Activated CD8-positive, alpha-beta memory T cell treated with anti-CD3 and anti-CD28 coated beads, Interleukin-2, amount 50 U/mL, for 1 hour (primary cell): Measurements from ENCODE around the gene NCBP3.
"Not testable (repeated sequence)": the region's sequence is repeated elsewhere in the genome, so short reads cannot be mapped to it uniquely, and the experiment has no call there.

Experiments
- DNase-seq: peaks from one replicate; pipeline ENCODE4 v3.0.0-alpha.2; 2020; ENCODE audit errors: extremely low read depth

The NCBP3 gene

DNA sequence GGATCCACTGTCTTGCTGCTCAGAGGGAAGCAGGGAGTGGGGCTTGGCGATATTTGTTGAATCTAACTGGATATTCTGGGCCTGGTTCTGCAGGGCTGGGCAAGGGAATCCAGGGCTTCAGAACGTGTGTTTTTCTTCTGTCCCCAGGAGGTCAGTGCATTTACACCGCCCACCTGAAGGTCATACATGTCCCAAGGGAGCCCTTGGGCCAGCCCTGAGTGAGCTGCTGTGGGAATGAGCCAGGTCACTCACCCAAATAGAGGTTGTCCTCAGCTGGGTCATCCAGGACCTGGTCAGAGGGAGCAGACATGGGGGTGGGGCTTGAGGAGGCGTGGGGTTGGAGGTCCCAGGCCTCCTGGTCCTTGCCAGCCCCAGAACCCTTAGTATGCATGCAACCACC is 36.2 kb upstream of the NCBP3 start:
- DNase-seq = no peak

DNA sequence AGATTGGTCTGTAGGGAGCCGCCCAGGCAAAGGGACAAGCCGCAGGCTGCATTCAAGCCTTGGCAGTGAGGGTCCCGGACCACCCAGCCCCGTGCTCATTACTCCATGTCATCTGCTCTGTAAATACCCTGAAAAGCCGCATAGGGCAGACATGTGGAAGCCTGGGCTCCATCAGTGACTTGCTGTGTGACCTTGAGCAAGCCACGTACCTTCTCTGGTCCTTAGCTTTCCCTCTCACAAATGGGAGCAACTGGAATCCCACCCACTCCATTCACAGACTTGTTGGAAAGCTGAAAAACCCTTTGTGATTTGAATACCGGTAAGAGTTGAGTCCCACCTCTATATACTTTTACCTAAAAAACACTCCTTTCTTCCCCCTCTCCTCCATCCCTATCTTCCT is 34.9 kb upstream of the NCBP3 start:
- no peak for DNase-seq

DNA sequence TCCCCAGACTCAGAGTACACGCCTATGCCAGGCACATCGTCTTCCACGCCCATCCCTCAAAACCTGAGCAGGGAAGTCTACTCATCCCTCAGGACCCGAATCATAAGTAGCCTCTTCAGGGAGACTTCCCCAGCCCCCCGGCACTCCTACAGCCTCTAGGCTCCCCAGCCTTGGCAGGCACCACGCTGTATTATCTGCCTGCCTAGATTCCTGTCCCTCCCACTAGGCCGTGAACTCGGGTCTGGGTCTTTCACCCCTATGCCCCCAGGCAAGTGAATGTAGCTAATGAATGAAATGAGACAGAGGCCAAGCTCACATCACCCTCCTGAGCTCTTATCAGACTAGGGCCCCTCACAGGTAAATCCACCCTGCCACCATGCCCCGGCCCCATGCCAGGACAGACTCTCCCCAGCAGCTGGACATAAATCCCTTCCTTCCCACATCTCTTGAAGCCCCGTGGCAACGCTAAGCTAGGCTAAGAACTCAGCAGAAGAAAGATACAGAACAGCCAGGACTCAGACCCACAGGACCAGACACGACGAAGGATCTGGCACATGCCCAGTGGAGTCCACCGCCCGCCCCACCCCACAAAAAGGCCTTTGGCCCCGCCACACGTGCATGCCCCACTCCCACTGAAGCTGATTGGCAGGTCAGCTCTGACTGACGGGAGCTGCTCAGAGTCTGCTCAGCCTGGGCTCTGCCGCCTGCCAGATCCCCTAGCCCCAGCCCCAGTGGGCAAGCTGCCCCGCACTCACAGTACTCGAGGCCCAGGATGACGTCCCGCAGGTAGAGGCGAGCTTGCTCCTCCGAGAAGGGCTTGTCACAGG is 33.8 kb upstream of the NCBP3 start:
- no peak for DNase-seq

DNA sequence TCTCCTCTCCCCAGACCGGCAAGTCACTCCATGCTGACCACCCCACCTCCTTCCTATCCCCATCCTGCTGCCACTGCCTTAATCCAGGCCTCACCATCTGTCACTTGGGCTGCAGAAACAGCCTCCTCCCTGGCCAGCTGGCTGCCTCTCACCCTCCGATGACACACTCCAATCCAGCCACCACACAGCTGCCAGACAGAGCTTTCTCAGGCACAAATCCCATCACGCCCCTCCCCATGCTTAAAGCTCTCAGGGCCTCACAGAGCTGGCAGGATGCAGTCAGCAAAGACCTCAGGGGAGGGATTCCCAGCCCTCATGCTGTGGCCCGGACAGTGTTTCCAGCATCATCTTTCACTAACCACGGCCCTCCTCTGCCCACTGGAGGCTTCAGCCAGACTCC is 33.1 kb upstream of the NCBP3 start:
- DNase-seq = no peak

DNA sequence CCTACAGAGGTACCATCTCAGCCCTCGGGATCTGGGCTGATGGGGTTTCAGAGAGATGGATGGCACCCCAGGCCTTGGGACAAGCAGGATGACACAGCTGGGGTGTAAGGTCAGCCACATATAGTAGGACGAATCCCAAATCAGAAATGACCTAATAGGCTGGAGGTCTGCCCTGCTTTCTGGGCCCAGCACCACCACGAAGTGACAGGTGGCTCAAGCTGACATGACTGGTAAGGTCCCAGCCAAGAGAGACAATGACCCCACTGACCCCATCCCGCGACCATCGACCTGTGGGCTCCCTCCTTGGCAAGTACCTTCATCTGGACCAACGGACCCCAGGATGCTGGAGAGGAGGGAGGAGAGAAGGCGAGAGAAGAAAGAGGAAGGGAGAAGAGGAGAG is 31.2 kb upstream of the NCBP3 start:
- no peak for DNase-seq

DNA sequence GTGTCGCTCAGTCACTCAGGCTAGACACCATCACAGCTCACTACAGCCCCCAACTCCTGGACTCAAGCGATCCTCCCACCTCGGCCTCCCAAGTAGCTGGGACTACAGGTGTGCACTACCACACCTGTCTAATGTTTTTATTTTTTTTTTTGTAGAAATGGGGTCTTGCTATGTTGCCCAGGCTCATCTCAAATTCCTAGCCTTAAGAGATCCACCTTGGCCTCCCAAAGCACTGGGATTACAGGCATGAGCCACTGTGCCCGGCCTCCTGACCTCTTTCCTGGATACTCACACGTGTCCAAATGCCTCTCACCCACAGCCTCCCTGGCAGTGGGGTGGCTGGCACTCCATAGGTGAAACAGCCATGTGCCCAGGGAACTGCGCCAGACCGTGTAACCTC is 29.3 kb upstream of the NCBP3 start:
- DNase-seq = no peak

DNA sequence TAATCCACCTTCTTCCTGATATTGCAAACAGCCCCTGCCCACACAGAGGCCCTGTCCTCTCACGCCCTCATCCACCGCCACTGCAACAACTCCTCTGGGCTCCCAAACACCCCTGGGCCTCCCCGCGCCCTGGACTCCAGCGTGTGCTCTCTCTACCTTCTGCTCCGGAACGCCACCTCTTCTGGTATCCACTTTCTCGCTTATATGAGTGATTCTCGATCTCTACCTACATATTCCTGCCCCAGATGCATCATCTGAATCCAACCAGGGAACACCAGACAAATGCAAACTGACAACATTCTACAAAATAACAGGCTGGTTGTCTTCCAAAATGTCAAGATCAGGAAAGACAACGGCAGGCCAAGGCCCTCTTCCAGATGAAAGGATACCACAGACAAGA is 27.8 kb upstream of the NCBP3 start:
- no peak for DNase-seq

DNA sequence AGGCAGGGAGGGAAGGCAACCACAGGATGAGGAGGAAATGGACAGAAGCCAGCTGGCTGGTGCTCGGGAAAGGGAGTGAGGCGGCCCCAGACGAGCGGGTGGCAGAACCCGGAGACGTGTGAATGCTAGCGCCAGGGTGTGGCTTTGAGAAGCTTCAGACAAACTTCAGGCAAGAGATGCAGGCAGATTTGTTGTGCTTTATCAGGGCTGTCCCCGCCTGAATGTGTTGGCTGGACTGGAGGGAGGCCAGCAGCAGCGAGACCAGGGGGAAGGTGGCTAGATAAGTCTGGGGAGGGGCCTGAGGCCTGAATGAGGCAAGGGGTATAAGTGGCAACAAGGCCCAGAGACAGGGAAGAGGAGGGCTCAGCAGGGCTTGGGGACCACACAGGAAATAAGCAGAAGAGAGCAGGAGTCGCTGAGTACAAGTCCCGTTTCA is 24.8 kb upstream of the NCBP3 start:
- DNase-seq = no peak

DNA sequence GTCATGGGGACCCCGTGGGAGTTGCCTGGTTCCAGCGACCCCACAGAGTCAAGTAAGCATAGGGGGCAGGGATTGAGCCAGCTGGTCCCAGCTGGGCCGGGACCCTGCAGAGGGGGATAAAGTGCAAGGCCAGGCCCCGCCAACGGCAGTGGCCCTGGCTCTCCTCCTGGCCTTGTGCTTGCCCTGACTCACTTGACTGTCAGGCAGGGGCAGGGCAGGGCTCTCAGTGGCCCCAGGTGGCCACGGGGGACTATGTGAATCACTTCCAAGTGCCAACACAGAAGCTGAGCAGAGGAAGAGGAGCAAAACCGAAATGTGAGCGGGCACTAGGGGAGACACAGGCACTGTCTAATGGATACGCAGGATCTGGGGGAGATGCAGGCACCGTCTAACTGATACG is 21.6 kb upstream of the NCBP3 start:
- DNase-seq = no peak

DNA sequence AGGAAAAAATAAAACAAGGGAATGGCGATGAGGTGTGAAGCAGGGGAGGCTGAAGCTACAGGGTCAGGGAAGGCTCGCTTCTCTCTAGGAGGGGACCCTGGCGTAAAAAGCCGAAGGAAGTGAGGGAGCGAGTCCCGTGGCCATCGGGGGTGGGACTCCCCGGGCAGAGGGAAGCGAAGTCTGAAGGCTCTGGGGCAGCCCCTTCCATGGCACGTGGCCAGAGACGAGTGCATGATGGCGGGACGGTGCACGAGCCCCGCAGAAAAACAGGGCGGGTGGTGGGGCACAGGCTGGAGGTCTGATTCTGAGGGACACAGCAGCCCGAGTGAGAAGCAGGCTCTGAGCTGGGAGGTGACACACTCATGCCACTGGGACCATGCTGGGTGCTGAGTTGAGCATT is 21.1 kb upstream of the NCBP3 start:
- no peak for DNase-seq

DNA sequence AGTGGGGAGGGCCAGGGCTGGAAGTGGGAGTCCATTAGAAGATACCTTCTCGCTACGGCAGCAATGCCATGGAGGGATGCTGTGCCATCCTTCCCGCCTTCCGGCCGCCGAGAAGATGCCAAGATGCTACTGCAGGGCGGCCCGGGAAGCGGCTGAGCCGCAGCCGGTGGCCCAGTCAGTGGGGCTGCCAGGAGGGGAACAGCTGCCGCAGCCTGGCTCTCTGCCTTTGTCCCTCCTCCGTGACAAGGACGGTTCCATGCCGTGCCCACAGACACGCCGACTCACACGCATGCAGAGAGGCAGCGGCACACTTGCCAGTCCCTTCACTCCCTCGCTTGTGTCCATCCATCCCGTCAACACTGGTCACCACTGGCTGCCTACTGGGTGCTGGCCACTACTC is 20.2 kb upstream of the NCBP3 start:
- DNase-seq = no peak

DNA sequence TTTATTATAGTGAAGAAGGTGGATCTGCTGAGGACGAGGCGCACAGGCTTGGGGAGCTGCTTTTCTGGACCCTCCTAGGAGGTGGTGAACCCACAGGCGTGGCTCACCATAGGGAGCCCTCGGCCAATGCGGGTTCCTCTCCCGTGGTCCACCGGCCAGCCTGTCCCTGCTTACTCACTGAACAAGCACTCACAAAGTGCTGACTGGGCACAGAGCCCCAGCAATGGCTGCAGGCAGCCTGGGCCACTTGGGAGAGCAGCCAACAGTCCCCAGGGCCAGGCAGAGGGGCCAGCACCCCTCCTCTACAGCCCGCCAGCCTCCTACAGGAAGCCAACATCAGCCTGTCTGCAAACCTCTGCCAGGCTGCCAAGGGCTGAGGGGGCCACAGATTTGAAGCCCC is 19.1 kb upstream of the NCBP3 start:
- DNase-seq = no peak

DNA sequence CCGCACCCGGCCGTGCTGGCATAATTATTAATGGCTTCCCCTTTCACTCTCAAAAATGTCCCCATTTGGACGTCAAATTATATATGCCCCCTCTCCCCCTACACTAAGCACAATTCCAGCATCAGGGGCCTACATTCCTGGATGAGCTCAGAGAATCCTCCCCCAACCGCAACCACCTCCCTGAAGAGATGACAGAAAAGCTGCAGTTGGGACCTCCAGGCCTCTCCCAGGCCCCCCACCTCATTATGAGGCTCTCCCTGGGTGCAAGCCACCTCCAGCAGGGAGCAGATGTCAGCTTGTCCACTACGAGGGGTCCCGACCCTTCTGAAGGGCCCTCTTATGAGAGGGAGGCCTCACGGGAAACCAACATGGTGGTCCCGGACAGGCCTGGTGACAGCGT is 18.5 kb upstream of the NCBP3 start:
- DNase-seq = no peak

DNA sequence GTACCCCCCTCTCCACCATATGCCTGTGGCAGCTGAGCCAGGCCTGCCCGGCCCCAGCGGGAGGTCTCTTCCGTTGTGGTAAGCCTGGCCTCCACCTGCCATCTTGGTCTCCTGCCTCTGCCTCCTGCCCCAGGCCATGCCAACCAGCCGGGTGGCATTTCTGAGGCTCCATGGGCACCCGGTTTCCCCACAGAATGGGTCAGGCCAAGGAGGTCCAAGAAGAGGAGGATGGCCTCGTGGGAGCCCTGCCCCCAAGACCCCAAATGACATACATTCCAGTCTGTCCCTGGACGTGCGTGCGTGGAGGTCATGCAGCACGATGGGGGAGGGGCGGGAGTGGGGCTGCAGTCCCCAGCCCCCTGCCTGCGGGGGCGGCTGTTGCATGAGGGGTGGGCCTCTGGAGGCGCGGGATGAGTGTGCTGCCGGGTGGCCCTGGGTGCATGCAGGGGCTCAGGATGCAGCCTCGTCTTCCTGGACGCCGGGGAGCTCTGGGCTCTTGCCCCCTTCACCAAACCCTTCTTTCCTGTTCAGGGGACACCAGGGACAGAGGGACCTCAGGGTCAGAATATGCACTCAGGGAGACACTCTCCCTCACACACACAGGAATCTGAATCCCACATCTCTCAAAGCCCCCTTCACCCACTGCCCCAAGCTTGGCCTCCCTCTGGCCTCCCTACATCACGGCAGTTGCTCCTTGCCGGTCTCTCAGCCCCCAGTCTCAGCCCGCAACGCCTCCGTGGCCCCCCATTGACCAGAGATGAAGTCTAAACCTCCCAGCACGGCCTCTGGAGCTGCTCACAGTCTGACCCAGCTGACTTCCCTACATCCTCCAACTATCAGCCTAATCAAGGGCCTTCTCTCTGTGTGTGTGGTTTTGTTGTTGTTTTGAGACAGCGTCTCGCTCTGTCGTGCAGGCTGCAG is 16.0 kb upstream of the NCBP3 start:
- no peak for DNase-seq

DNA sequence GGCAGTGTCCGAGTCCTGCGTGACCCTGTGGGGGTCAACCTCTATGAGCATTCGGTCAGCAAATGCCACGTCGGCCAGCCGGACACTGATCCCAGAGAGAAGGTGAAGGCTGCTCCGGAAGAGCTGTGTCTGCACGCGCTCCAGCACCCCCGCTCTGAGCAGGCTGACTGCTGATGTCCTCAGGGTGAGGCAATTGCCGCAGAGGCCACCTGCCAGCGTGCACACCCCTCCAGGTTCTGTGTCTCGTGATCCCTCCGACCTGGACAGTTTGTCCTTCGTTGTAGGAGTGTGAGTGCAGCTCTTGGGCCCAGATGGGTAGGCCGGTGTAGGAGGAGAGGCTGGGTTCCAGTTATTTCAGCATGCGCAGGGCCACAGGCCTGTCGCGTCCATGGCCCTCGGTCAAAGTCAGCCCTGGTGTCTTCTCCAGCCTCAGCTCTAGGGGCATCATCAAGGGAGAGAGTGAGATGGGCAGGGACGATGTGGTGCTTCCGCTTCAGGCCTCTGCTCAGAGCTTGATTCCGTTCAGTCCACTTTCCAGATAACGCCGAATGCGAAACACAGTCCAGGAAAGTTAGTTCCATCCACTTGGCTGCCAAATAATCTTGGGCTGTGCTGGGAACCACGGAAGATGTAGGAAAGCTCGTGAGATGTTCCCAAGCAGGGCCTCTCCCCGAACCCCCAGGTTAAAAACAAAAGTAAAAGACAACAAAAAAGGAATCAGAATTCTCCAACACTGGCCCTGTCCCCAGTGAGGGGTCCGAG is 15.1 kb upstream of the NCBP3 start:
- no peak for DNase-seq

DNA sequence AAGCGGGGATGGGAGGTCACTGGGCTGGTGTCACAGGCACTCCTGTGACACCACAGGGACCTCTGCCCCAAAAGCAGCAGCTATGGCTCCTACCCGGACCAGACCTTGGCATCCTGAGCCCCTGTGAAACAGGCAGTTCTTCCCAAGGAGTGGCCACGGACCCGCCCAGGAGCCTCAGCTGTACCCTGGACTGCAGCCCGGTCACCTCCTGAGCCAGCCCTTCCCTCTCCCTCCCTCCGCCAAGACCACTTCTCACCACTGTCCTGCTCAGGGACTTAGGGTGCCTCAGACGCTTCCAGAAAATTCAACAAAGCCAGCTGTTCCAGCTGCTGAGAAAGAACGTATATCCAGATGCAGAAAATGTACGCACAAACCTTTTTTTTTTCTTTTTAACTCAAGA is 13.9 kb upstream of the NCBP3 start:
- DNase-seq = no peak

DNA sequence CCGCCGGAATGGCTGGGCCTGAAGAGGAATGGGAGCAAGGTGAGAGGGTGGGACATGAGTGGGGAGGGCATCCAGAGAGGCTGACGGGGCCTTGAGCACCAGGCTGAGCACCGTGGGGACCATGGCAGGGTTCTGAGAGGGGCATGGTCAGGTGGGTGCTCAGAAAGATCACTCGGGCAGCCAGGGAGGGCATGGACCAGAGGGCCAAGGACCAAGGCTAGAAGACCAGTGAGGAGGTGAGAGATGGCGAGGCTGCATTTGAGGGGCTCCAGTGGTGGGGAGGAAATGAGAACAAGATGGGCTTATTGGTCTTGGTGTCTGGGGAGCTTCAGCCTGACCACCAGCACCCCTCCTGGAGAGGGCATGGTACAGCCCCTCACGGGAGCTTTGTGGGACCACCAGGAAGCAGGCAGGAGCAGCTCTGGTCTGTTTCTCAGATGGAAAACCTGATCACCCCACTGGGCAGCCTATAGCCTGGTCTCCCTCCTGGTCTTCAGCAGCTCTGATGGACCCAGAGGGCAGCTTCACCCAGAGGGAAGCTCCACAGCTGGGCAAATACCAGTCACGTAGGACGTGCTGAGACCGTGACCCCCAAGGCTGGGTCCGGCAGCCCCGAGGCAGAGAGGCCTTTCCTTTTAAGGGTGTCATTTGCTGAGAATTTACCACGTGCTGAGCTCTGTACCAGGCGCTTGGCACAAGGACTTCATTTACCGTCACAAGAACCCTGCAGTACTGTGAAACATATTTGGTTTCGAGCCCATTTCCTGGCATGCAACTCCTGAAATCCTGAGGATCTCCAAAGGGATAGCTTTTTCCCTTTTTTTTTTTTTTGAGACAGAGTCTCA is 11.4 kb upstream of the NCBP3 start:
- DNase-seq = no peak

DNA sequence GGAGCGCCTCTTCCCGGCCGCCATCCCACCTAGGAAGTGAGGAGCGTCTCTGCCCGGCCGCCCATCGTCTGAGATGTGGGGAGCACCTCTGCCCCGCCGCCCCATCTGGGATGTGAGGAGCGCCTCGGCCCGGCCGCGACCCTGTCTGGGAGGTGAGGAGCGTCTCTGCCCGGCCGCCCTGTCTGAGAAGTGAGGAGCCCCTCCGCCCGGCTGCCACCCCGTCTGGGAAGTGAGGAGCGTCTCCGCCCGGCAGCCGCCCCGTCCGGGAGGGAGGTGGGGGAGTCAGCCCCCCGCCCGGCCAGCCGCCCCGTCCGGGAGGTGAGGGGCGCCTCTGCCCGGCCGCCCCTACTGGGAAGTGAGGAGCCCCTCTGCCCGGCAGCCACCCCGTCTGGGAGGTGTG is 8.2 kb upstream of the NCBP3 start:
- DNase-seq = not testable (repeated sequence)

DNA sequence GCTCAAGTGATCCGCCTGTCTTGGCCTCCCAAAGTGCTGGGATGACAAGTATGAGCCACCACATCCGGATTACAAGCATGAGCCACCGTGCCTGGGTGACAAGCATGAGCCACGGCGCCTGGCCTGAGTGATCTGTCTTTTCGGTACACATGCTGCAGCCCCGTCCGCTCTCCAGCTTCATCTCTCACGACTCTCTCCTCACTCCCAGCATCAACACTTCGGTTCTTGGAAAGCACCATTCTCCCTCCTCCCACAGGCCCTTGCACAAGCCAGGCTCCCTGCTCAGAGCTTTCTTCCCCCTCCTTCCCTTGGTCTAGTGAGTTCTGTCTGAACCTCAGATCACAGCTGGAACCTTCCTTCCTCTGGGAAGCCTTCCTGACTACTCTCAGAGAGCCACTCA is 6.5 kb upstream of the NCBP3 start:
- no peak for DNase-seq

DNA sequence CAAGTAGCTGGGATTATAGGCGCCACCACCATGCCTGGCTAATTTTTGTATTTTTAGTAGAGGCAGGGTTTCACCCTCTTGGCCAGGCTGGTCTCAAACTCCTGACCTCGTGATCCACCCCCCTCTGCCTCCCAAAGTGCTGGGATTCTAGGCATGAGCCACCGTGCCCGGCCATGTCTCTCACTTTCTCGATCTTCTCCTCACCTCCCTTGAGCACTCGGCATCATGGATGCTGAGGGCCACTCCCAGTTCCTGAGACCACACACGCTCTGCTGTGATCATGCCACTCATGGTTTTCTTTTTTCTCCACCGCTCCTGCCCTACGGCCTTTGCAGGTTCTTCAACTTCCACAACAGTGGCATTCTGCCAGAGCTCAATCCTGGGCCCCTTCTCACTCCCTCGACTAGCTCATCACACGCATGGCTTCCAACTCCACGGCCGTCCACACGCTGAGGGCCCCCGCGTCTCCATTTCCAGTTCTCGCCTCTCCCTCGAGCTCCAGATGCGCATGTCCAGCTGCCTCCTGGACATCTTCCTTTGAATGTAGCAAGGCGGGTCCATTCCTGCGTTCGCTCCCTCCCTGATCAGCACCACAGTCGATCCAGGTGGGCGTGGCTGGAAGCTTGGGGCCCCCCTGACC is 5.5 kb upstream of the NCBP3 start:
- DNase-seq = no peak
